Aorta (tissue), 5 donors: ENCODE data around the gene RPL22L1. TPM values are rescaled to one million over a fixed set of nuclear protein-coding genes. Genes with fewer than 3 reads are reported as not detected.
"Not testable (repeated sequence)": the region's sequence is repeated elsewhere in the genome, so short reads cannot be mapped to it uniquely, and the experiment has no call there.

Source experiments
- ATAC-seq: fragments of 200-7000 bp; cut with Tn5 transposase; one replicate; pipeline ENCODE4 v1.9.1; 2022; ENCODE audit warnings: moderate library complexity; ENCODE audit not compliant: low FRiP score
- DNase-seq, 2 donors: peaks; one replicate each; pipeline ENCODE4 v3.0.0-alpha.2; 2020
- H3K27ac ChIP-seq, 2 donors: one replicate each; pipeline ENCODE4 v1.5.1; 2013; ENCODE audit warnings: low read length in 2 of 2, mild to moderate bottlenecking in 2 of 2, moderate library complexity in 2 of 2, control low read depth in 1 of 2, inconsistent platforms in 1 of 2, low read depth in 1 of 2
- H3K27me3 ChIP-seq, 2 donors: one replicate each; pipeline ENCODE4 v1.6.1; 2013; ENCODE audit warnings: control low read depth in 1 of 2, low read length in 1 of 2, mild to moderate bottlenecking in 1 of 2, moderate library complexity in 1 of 2; ENCODE audit not compliant: insufficient read depth in 2 of 2, control insufficient read depth in 1 of 2
- H3K36me3 ChIP-seq, 2 donors: one replicate each; pipeline ENCODE4 v1.6.1; 2013; ENCODE audit warnings: control low read depth in 1 of 2, low read length in 1 of 2, mild to moderate bottlenecking in 1 of 2; ENCODE audit not compliant: insufficient read depth in 2 of 2, control insufficient read depth in 1 of 2
- H3K4me1 ChIP-seq, 2 donors: one replicate each; pipeline ENCODE4 v1.6.1; 2013; ENCODE audit warnings: low read length in 2 of 2, control low read depth in 1 of 2, mild to moderate bottlenecking in 1 of 2, moderate library complexity in 1 of 2; ENCODE audit not compliant: insufficient read depth in 2 of 2, control insufficient read depth in 1 of 2
- H3K4me3 ChIP-seq, 2 donors: one replicate each; pipeline ENCODE4 v1.5.1; 2013; ENCODE audit warnings: low read length in 2 of 2, control low read depth in 1 of 2, mild to moderate bottlenecking in 1 of 2
- H3K9me3 ChIP-seq: one replicate; pipeline ENCODE4 v1.6.1; 2013; ENCODE audit warnings: mild to moderate bottlenecking, low read length; ENCODE audit not compliant: control insufficient read depth
- WGBS, 2 donors: extraction: QIAGEN DNeasy Blood & Tissue Kit; methylation state at CpG; one replicate each; pipeline ENCODE4 v1.1.7; 2013; 5-methylcytosine and 5-hydroxymethylcytosine counted together
- intact Hi-C, 2 donors: fragments of 100-400 bp; cut with DNase I; formaldehyde crosslinking; loops; one replicate each; pipeline versions ENCODE4 v1.14.2 to v1.15.0; 2022
- polyA plus RNA-seq, 2 donors: library from polyadenylated mRNA; stranded (reverse); fragments of 200-250 nt; gene quantifications; one replicate each; pipeline ENCODE4 v1.2.3, GENCODE V29; 2013
- total RNA-seq, 2 donors: library from RNA; stranded (reverse); fragmentation: NEBNext Ultra II Directional; extraction: Animal tissue kit (Norgen Biotek cat#: 25700); gene quantifications; one replicate each; pipeline ENCODE4 v1.2.1, GENCODE V29; 2021
- donor health status: healthy with polysubstance abuse.
- donor health status: Bipolar disorder and iron deficiency.
- donor health status: DM: no; HTN: no; CAD: no.
- donor health status: DM: no; HTN: no; CAD: no.
- donor health status: DM: yes; HTN: yes; CAD: no.

The RPL22L1 gene
- total and polyA plus RNA-seq, 4 donors = 33.5 to 93.9 (median 51.4) TPM

DNA sequence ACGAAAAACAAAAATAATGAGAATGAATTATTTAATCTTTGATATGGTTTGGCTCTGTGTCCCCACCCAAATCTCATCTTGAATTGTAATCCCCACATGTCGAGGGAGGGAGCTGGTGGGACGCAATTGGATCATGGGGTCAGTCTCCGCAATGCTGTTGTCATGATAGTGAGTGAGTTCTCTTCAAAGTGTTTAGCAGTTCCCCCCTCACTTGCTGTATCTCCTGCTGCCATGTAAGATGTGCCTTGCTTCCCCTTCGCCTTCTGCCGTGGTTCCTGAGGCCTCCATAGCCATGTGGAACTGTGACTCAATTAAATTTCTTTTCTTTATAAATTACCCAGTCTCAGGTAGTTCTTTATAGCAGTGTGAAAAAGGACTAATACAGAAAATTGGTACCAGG is 26.3 kb upstream of the RPL22L1 start:
- H3K9me3 ChIP-seq, H3K27me3 ChIP-seq, ATAC-seq, intact Hi-C loops, H3K27ac ChIP-seq, H3K4me1 ChIP-seq, DNase-seq, H3K36me3 ChIP-seq, H3K4me3 ChIP-seq: not testable (repeated sequence)
- 89 to 96% methylated on average over 6 of the region's 6 CpGs for WGBS, 2 donors

- ATAC-seq (no peak), DNase-seq (no peak)
- no peak overlapping the region for H3K27ac ChIP-seq
- intact Hi-C loops = no loop called here
- no peaks in the 10 kb centered on the region for H3K4me1 ChIP-seq
- H3K27me3 ChIP-seq = no peaks in the 10 kb centered on the region
- 98% methylated on average over 8 of the region's 8 CpGs for WGBS, 2 donors
- no peaks in the 10 kb centered on the region for H3K36me3 ChIP-seq
- H3K4me3 ChIP-seq = no peak overlapping the region
- no peaks in the 10 kb centered on the region for H3K9me3 ChIP-seq
These were observed 23.9 kb upstream of the RPL22L1 start for GRCh38 chr3:170893895-170894294.

DNA sequence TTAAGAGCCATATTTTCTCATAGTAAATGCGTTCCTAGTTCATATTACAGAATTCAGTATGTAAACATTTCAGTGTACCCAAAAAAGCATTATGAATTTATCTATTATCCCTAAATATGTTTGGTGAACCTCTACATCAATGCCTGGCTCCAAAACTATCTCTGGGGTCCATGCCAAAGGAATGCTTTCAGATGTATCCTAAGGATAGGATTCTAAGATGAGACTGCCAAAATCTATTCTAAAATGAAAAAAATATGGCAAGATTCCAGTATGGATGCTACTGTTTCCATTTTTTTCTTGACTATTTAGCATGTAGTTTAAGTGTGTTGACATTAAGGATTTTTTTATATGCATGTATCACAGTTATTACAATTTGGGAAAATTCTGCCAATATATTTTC is 19.6 kb upstream of the RPL22L1 start:
- WGBS, 2 donors = 85 to 87% methylated on average over 1 of the region's 1 CpG
- H3K27me3 ChIP-seq = no peaks in the 10 kb centered on the region
- no peak overlapping the region for H3K27ac ChIP-seq
- DNase-seq (no peak), ATAC-seq (no peak)
- H3K4me1 ChIP-seq = no peaks in the 10 kb centered on the region
- H3K9me3 ChIP-seq = peaks cover 2% of the 10 kb centered on the region
- no peaks in the 10 kb centered on the region for H3K36me3 ChIP-seq
- H3K4me3 ChIP-seq = no peak overlapping the region
- intact Hi-C loops = no loop called here

- DNase-seq (no peak), ATAC-seq (no peak)
- intact Hi-C loops = no loop called here
- Histone ChIP-seq H3K4me3 (no peak overlapping the region), H3K9me3 (peaks cover 2% of the 10 kb centered on the region), H3K36me3 (no peaks in the 10 kb centered on the region), H3K27ac (no peak overlapping the region), H3K27me3 (no peaks in the 10 kb centered on the region), H3K4me1 (no peaks in the 10 kb centered on the region)
These were observed 19.1 kb upstream of the RPL22L1 start for GRCh38 chr3:170889132-170889531.

DNA sequence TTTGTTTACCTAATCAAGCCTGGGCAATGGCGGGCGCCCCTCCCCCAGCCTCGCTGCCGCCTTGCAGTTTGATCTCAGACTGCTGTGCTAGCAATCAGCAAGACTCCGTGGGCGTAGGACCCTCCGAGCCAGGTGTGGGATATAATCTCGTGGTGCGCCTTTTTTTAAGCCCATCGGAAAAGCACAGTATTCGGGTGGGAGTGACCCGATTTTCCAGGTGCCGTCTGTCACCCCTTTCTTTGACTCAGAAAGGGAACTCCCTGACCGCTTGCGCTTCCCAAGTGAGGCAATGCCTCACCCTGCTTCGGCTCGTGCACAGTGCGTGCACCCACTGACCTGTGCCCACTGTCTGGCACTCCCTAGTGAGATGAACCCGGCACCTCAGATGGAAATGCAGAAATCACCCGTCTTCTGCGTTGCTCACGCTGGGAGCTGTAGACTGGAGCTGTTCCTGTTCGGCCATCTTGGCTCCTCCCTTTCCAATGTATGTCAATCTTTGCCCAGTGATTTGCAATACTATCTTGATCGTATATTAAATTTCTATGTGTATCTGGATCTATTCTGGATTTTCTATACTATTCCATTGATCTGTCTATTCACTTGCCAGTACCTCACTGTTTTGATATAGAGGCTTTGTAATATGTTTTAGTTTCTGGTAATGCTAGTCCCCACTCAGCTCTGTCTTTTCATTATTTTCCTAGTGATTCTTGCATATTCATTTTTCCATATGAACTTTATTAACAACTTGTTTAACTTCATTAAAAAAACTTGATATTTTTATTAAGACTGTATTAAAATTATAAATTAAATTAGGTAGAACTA is 14.3 kb upstream of the RPL22L1 start:
- intact Hi-C loops, H3K4me3 ChIP-seq: not testable (repeated sequence)
- 91 to 93% methylated on average over 20 of the region's 24 CpGs for WGBS, 2 donors

DNA sequence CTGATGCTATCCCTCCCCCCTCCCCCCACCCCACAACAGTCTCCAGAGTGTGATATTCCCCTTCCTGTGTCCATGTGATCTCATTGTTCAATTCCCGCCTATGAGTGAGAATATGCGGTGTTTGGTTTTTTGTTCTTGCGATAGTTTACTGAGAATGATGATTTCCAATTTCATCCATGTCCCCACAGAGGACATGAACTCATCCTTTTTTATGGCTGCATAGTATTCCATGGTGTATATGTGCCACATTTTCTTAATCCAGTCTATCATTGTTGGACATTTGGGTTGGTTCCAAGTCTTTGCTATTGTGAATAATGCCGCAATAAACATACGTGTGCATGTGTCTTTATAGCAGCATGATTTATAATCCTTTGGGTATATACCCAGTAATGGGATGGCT is 8.7 kb upstream of the RPL22L1 start:
- H3K4me3 ChIP-seq, ATAC-seq, H3K27me3 ChIP-seq, H3K36me3 ChIP-seq, intact Hi-C loops, H3K27ac ChIP-seq, H3K9me3 ChIP-seq, H3K4me1 ChIP-seq, DNase-seq: not testable (repeated sequence)
- 84 to 100% methylated on average over 1 to 3 of the region's 5 CpGs for WGBS, 2 donors

More for the DNA sequence above, 14.3 kb upstream of the RPL22L1 start:
- not testable (repeated sequence) for H3K36me3 ChIP-seq, H3K27me3 ChIP-seq, ATAC-seq, DNase-seq, H3K9me3 ChIP-seq, H3K4me1 ChIP-seq, H3K27ac ChIP-seq

- H3K9me3 ChIP-seq, H3K27ac ChIP-seq, H3K27me3 ChIP-seq, DNase-seq, H3K4me1 ChIP-seq, ATAC-seq, H3K36me3 ChIP-seq, intact Hi-C loops, H3K4me3 ChIP-seq: not testable (repeated sequence)
- WGBS, 2 donors = 91 to 93% methylated on average over 6 of the region's 6 CpGs
These were observed 7.3 kb upstream of the RPL22L1 start for GRCh38 chr3:170877311-170877710.

- Histone ChIP-seq H3K36me3 (no peaks in the 10 kb centered on the region), H3K27me3 (no peaks in the 10 kb centered on the region), H3K27ac (no peak overlapping the region), H3K4me3 (no peak overlapping the region), H3K4me1 (no peaks in the 10 kb centered on the region), H3K9me3 (no peaks in the 10 kb centered on the region)
- ATAC-seq = no peak
- 60 to 76% methylated on average over 2 of the region's 2 CpGs for WGBS, 2 donors
- DNase-seq = no peak
- intact Hi-C loops = no loop called here
These were observed 6.5 kb upstream of the RPL22L1 start for GRCh38 chr3:170876537-170876936.

- Histone ChIP-seq H3K4me1 (peaks cover 0 to 2% of the 10 kb centered on the region in 2 donors), H3K27ac (no peak overlapping the region), H3K36me3 (peaks cover 0 to 4% of the 10 kb centered on the region in 2 donors), H3K27me3 (no peaks in the 10 kb centered on the region), H3K4me3 (peak overlapping the region; percentile 39 to 77), H3K9me3 (no peaks in the 10 kb centered on the region)
- ATAC-seq = no peak
- WGBS, 2 donors = 38 to 40% methylated on average over 2 of the region's 2 CpGs
- intact Hi-C loops = no loop called here
- no peak for DNase-seq
These were observed 780 bp downstream of the RPL22L1 start for GRCh38 chr3:170869239-170869590.
